ENCODE data around the gene DNAH7.

Gene DNAH7

GRCh38 chr2:195711478-195711877 lies 357.2 kb downstream of the DNAH7 start:
- no peak for DNase-seq (ENCODE audit: low spot score)
- TF ChIP-seq, protein P1, sequence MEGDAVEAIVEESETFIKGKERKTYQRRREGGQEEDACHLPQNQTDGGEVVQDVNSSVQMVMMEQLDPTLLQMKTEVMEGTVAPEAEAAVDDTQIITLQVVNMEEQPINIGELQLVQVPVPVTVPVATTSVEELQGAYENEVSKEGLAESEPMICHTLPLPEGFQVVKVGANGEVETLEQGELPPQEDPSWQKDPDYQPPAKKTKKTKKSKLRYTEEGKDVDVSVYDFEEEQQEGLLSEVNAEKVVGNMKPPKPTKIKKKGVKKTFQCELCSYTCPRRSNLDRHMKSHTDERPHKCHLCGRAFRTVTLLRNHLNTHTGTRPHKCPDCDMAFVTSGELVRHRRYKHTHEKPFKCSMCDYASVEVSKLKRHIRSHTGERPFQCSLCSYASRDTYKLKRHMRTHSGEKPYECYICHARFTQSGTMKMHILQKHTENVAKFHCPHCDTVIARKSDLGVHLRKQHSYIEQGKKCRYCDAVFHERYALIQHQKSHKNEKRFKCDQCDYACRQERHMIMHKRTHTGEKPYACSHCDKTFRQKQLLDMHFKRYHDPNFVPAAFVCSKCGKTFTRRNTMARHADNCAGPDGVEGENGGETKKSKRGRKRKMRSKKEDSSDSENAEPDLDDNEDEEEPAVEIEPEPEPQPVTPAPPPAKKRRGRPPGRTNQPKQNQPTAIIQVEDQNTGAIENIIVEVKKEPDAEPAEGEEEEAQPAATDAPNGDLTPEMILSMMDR (IDR thresholded peaks at IDR 0.05; ENCODE audit: borderline replicate concordance, control extremely low read depth, extremely low read depth, insufficient read depth, missing control alignments): no peak
- in situ Hi-C loops (cut with MboI; ENCODE audit: low sequenced_read_pairs, unreplicated experiment): no loop called here

GRCh38 chr2:195709901-195710806 lies 358.5 kb downstream of the DNAH7 start:
- TF ChIP-seq, protein P1 (IDR thresholded peaks at IDR 0.05; ENCODE audit: borderline replicate concordance, control extremely low read depth, extremely low read depth, insufficient read depth, missing control alignments): no peak

GRCh38 chr2:195706161-195706900 lies 362.3 kb downstream of the DNAH7 start:
- TF ChIP-seq, protein P1 (IDR thresholded peaks at IDR 0.05; ENCODE audit: borderline replicate concordance, control extremely low read depth, extremely low read depth, insufficient read depth, missing control alignments): no peak
- no peak for DNase-seq (ENCODE audit: low spot score)
- in situ Hi-C loops (cut with MboI; ENCODE audit: low sequenced_read_pairs, unreplicated experiment): no loop called here

More at GRCh38 chr2:195709901-195710806, 358.5 kb downstream of the DNAH7 start:
- DNase-seq (ENCODE audit: low spot score): no peak
- in situ Hi-C loops (cut with MboI; ENCODE audit: low sequenced_read_pairs, unreplicated experiment): no loop called here

GRCh38 chr2:195700480-195700879 lies 368.2 kb downstream of the DNAH7 start:
- no peak for DNase-seq (ENCODE audit: low spot score)
- in situ Hi-C loops (cut with MboI; ENCODE audit: low sequenced_read_pairs, unreplicated experiment): no loop called here
- TF ChIP-seq, protein P1 (IDR thresholded peaks at IDR 0.05; ENCODE audit: borderline replicate concordance, control extremely low read depth, extremely low read depth, insufficient read depth, missing control alignments): no peak

- TF ChIP-seq, protein P1 (IDR thresholded peaks at IDR 0.05; ENCODE audit: borderline replicate concordance, control extremely low read depth, extremely low read depth, insufficient read depth, missing control alignments): no peak
- in situ Hi-C loops (cut with MboI; ENCODE audit: low sequenced_read_pairs, unreplicated experiment): no loop called here
- DNase-seq (ENCODE audit: low spot score): no peak
Observed at GRCh38 chr2:195697681-195698220, 370.9 kb downstream of the DNAH7 start.

- TF ChIP-seq, protein P1 (IDR thresholded peaks at IDR 0.05; ENCODE audit: borderline replicate concordance, control extremely low read depth, extremely low read depth, insufficient read depth, missing control alignments): no peak
- in situ Hi-C loops (cut with MboI; ENCODE audit: low sequenced_read_pairs, unreplicated experiment): no loop called here
- DNase-seq (ENCODE audit: low spot score): no peak
Observed at GRCh38 chr2:195696012-195696411, 372.6 kb downstream of the DNAH7 start.
